Aorta (tissue), 5 donors: ENCODE data around the gene GLRA2. TPM values are rescaled to one million over a fixed set of nuclear protein-coding genes. Genes with fewer than 3 reads are reported as not detected.
"Not testable (repeated sequence)": the region's sequence is repeated elsewhere in the genome, so short reads cannot be mapped to it uniquely, and the experiment has no call there.

Source experiments
- ATAC-seq: fragments of 200-7000 bp; cut with Tn5 transposase; one replicate; pipeline ENCODE4 v1.9.1; 2022; ENCODE audit warnings: moderate library complexity; ENCODE audit not compliant: low FRiP score
- DNase-seq, 2 donors: peaks; one replicate each; pipeline ENCODE4 v3.0.0-alpha.2; 2020
- H3K27ac ChIP-seq, 2 donors: one replicate each; pipeline ENCODE4 v1.5.1; 2013; ENCODE audit warnings: low read length in 2 of 2, mild to moderate bottlenecking in 2 of 2, moderate library complexity in 2 of 2, control low read depth in 1 of 2, inconsistent platforms in 1 of 2, low read depth in 1 of 2
- H3K27me3 ChIP-seq, 2 donors: one replicate each; pipeline ENCODE4 v1.6.1; 2013; ENCODE audit warnings: control low read depth in 1 of 2, low read length in 1 of 2, mild to moderate bottlenecking in 1 of 2, moderate library complexity in 1 of 2; ENCODE audit not compliant: insufficient read depth in 2 of 2, control insufficient read depth in 1 of 2
- H3K36me3 ChIP-seq, 2 donors: one replicate each; pipeline ENCODE4 v1.6.1; 2013; ENCODE audit warnings: control low read depth in 1 of 2, low read length in 1 of 2, mild to moderate bottlenecking in 1 of 2; ENCODE audit not compliant: insufficient read depth in 2 of 2, control insufficient read depth in 1 of 2
- H3K4me1 ChIP-seq, 2 donors: one replicate each; pipeline ENCODE4 v1.6.1; 2013; ENCODE audit warnings: low read length in 2 of 2, control low read depth in 1 of 2, mild to moderate bottlenecking in 1 of 2, moderate library complexity in 1 of 2; ENCODE audit not compliant: insufficient read depth in 2 of 2, control insufficient read depth in 1 of 2
- H3K4me3 ChIP-seq, 2 donors: one replicate each; pipeline ENCODE4 v1.5.1; 2013; ENCODE audit warnings: low read length in 2 of 2, control low read depth in 1 of 2, mild to moderate bottlenecking in 1 of 2
- H3K9me3 ChIP-seq: one replicate; pipeline ENCODE4 v1.6.1; 2013; ENCODE audit warnings: mild to moderate bottlenecking, low read length; ENCODE audit not compliant: control insufficient read depth
- WGBS, 2 donors: extraction: QIAGEN DNeasy Blood & Tissue Kit; methylation state at CpG; one replicate each; pipeline ENCODE4 v1.1.7; 2013; 5-methylcytosine and 5-hydroxymethylcytosine counted together
- intact Hi-C, 2 donors: fragments of 100-400 bp; cut with DNase I; formaldehyde crosslinking; loops; one replicate each; pipeline versions ENCODE4 v1.14.2 to v1.15.0; 2022
- polyA plus RNA-seq, 2 donors: library from polyadenylated mRNA; stranded (reverse); fragments of 200-250 nt; gene quantifications; one replicate each; pipeline ENCODE4 v1.2.3, GENCODE V29; 2013
- total RNA-seq, 2 donors: library from RNA; stranded (reverse); fragmentation: NEBNext Ultra II Directional; extraction: Animal tissue kit (Norgen Biotek cat#: 25700); gene quantifications; one replicate each; pipeline ENCODE4 v1.2.1, GENCODE V29; 2021
- donor health status: healthy with polysubstance abuse.
- donor health status: Bipolar disorder and iron deficiency.
- donor health status: DM: no; HTN: no; CAD: no.
- donor health status: DM: no; HTN: no; CAD: no.
- donor health status: DM: yes; HTN: yes; CAD: no.

GLRA2 gene
- total and polyA plus RNA-seq, 4 donors: not detected

GRCh38 chrX:14581081-14581480, 51.7 kb downstream of the GLRA2 start:
- H3K4me3 ChIP-seq: no peak overlapping the region
- WGBS, 2 donors: 85 to 86% methylated on average over 8 of the region's 8 CpGs
- H3K9me3 ChIP-seq: no peaks in the 10 kb centered on the region
- DNase-seq: no peak
- H3K4me1 ChIP-seq: no peaks in the 10 kb centered on the region
- intact Hi-C loops: no loop called here
- H3K36me3 ChIP-seq: no peaks in the 10 kb centered on the region
- H3K27ac ChIP-seq: no peak overlapping the region
- no peak for ATAC-seq
- no peaks in the 10 kb centered on the region for H3K27me3 ChIP-seq

- ATAC-seq (no peak), DNase-seq (no peak)
- Histone ChIP-seq H3K9me3 (no peaks in the 10 kb centered on the region), H3K36me3 (no peaks in the 10 kb centered on the region), H3K27me3 (no peaks in the 10 kb centered on the region), H3K27ac (no peak overlapping the region), H3K4me3 (no peak overlapping the region), H3K4me1 (no peaks in the 10 kb centered on the region)
- intact Hi-C loops: no loop called here
- WGBS, 2 donors: 85 to 87% methylated on average over 2 of the region's 2 CpGs
Measured at GRCh38 chrX:14584548-14584947, 55.2 kb downstream of the GLRA2 start.

GRCh38 chrX:14590216-14590615, 60.9 kb downstream of the GLRA2 start:
- Histone ChIP-seq H3K9me3 (no peaks in the 10 kb centered on the region), H3K4me3 (no peak overlapping the region), H3K36me3 (no peaks in the 10 kb centered on the region), H3K27ac (no peak overlapping the region), H3K4me1 (no peaks in the 10 kb centered on the region), H3K27me3 (no peaks in the 10 kb centered on the region)
- DNase-seq (no peak), ATAC-seq (no peak)
- WGBS, 2 donors: 64 to 75% methylated on average over 2 of the region's 2 CpGs
- intact Hi-C loops: no loop called here

- no peaks in the 10 kb centered on the region for H3K9me3 ChIP-seq
- no peak for DNase-seq
- intact Hi-C loops: no loop called here
- no peak overlapping the region for H3K27ac ChIP-seq
- no peaks in the 10 kb centered on the region for H3K36me3 ChIP-seq
- 79 to 84% methylated on average over 7 of the region's 7 CpGs for WGBS, 2 donors
- H3K27me3 ChIP-seq: no peaks in the 10 kb centered on the region
- H3K4me3 ChIP-seq: no peak overlapping the region
- H3K4me1 ChIP-seq: no peaks in the 10 kb centered on the region
- ATAC-seq: no peak
Measured at GRCh38 chrX:14590693-14591424, 61.5 kb downstream of the GLRA2 start.

GRCh38 chrX:14591976-14592375, 62.6 kb downstream of the GLRA2 start:
- Histone ChIP-seq H3K4me1 (no peaks in the 10 kb centered on the region), H3K27me3 (no peaks in the 10 kb centered on the region), H3K9me3 (no peaks in the 10 kb centered on the region), H3K4me3 (no peak overlapping the region), H3K27ac (no peak overlapping the region), H3K36me3 (no peaks in the 10 kb centered on the region)
- intact Hi-C loops: no loop called here
- DNase-seq: no peak
- ATAC-seq: no peak
- WGBS, 2 donors: 52 to 70% methylated on average over 2 of the region's 2 CpGs

- intact Hi-C loops: no loop called here
- no peak for DNase-seq
- Histone ChIP-seq H3K9me3 (no peaks in the 10 kb centered on the region), H3K27ac (no peak overlapping the region), H3K4me1 (no peaks in the 10 kb centered on the region), H3K4me3 (no peak overlapping the region), H3K36me3 (no peaks in the 10 kb centered on the region), H3K27me3 (no peaks in the 10 kb centered on the region)
- ATAC-seq: no peak
Measured at GRCh38 chrX:14594521-14594920, 65.2 kb downstream of the GLRA2 start.

GRCh38 chrX:14598330-14598729, 69.0 kb downstream of the GLRA2 start:
- no peaks in the 10 kb centered on the region for H3K27me3 ChIP-seq
- WGBS, 2 donors: 19 to 20% methylated on average over 3 of the region's 3 CpGs
- H3K4me3 ChIP-seq: no peak overlapping the region
- no peaks in the 10 kb centered on the region for H3K36me3 ChIP-seq
- ATAC-seq: no peak
- no peaks in the 10 kb centered on the region for H3K4me1 ChIP-seq
- H3K9me3 ChIP-seq: no peaks in the 10 kb centered on the region
- no peak overlapping the region for H3K27ac ChIP-seq
- intact Hi-C loops: no loop called here
- no peak for DNase-seq

GRCh38 chrX:14607446-14607985, 78.2 kb downstream of the GLRA2 start:
- Histone ChIP-seq H3K36me3 (no peaks in the 10 kb centered on the region), H3K4me1 (no peaks in the 10 kb centered on the region), H3K9me3 (no peaks in the 10 kb centered on the region), H3K27ac (no peak overlapping the region), H3K27me3 (no peaks in the 10 kb centered on the region), H3K4me3 (no peak overlapping the region)
- WGBS, 2 donors: 64 to 68% methylated on average over 3 of the region's 3 CpGs
- ATAC-seq (no peak), DNase-seq (no peak)
- intact Hi-C loops: no loop called here

- WGBS, 2 donors: 85 to 96% methylated on average over 5 of the region's 5 CpGs
- DNase-seq, intact Hi-C loops, H3K4me3 ChIP-seq, H3K27me3 ChIP-seq, H3K27ac ChIP-seq, ATAC-seq, H3K4me1 ChIP-seq, H3K9me3 ChIP-seq, H3K36me3 ChIP-seq: not testable (repeated sequence)
Measured at GRCh38 chrX:14612450-14612849, 83.1 kb downstream of the GLRA2 start.
